ENCODE results near the gene ITGB8.

ITGB8 gene

DNA sequence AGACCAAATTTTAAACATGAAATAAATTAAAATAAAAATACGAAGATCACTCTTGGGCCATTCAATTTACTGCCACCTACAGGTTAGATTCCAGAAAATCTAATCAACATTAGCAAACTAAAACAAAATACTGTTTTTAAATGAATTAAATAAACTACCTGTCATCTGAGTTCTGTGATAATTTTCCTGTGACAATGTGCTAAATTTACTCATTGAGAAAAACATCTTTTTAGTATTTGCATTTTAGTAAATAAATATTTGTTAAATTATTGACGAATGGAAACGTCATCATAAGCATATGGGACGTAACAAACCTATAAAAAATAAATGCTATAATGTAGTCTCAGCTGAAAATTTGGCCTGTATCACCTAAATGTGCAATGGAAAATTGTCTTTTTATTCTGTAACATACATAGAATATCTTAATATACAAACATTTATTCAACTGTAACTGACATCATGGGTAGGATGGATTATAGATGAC is 72.1 kb downstream of the ITGB8 start:
- Histone ChIP-seq H3K9me3 (ENCODE audit: control insufficient read depth, low read length) (no peaks in the 10 kb centered on the region), H3K27ac (ENCODE audit: low read depth, low read length, severe bottlenecking) (no peak overlapping the region), H3K4me3 (ENCODE audit: extremely low read depth, insufficient read depth, low read length, poor library complexity, severe bottlenecking) (no peak overlapping the region), H3K36me3 (ENCODE audit: control insufficient read depth, insufficient read depth, low read length) (no peaks in the 10 kb centered on the region), H3K4me1 (ENCODE audit: control insufficient read depth, insufficient read depth, low read length, poor library complexity, severe bottlenecking) (peaks cover 4% of the 10 kb centered on the region)
- WGBS, 2 experiments (ENCODE audit: insufficient coverage in 2 of 2): no CpG with 5 or more reads among the region's 4 CpGs

DNA sequence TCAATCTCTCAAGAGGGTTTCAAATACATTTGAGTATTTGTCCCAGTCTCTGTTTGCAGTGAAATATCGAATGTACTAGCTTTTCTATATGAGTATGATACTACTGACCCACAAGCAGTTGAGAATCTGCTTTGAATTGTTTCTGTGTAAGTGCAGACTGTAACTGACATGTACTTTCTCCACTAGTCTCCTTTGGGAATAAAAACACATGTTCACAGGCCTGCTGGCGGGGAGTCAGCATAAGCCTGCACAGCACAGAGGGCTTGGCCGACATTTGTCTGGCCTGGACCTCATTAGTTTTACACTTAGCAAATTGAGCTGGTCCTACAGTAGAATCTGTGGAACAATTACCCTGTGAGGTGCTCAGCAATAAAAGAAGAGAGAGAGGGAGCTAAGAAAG is 72.6 kb downstream of the ITGB8 start:
- Histone ChIP-seq H3K27ac (ENCODE audit: low read depth, low read length, severe bottlenecking) (no peak overlapping the region), H3K36me3 (ENCODE audit: control insufficient read depth, insufficient read depth, low read length) (no peaks in the 10 kb centered on the region), H3K9me3 (ENCODE audit: control insufficient read depth, low read length) (no peaks in the 10 kb centered on the region), H3K4me3 (ENCODE audit: extremely low read depth, insufficient read depth, low read length, poor library complexity, severe bottlenecking) (no peak overlapping the region), H3K4me1 (ENCODE audit: control insufficient read depth, insufficient read depth, low read length, poor library complexity, severe bottlenecking) (peaks cover 8% of the 10 kb centered on the region)
- WGBS, 2 experiments (ENCODE audit: insufficient coverage in 2 of 2): 93 to 95% methylated on average over 2 of the region's 3 CpGs

DNA sequence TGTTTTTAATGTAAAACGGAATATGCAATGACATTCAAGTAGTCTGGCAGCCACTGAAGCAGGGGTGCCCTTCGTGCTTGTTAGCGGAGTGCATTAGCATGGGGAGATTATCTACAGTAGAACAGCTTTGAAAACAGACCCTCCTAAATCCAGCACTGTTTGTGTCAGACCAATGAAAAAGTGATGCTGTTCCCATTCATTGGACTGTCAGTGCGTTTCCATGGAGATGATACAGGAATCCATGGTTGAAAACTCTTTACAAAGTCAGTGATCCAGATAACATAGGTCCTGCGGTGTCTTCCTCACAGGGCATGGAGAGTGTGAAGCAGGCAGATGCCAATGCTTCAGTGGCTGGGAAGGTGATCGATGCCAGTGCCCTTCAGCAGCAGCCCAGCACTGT is 73.6 kb downstream of the ITGB8 start:
- H3K4me1 ChIP-seq (ENCODE audit: control insufficient read depth, insufficient read depth, low read length, poor library complexity, severe bottlenecking): peaks cover 11% of the 10 kb centered on the region
- WGBS, 2 experiments (ENCODE audit: insufficient coverage in 2 of 2): 88 to 91% methylated on average over 3 to 4 of the region's 6 CpGs
- H3K4me3 ChIP-seq (ENCODE audit: extremely low read depth, insufficient read depth, low read length, poor library complexity, severe bottlenecking): no peak overlapping the region
- H3K27ac ChIP-seq (ENCODE audit: low read depth, low read length, severe bottlenecking): no peak overlapping the region
- H3K9me3 ChIP-seq (ENCODE audit: control insufficient read depth, low read length): no peaks in the 10 kb centered on the region
- H3K36me3 ChIP-seq (ENCODE audit: control insufficient read depth, insufficient read depth, low read length): no peaks in the 10 kb centered on the region

DNA sequence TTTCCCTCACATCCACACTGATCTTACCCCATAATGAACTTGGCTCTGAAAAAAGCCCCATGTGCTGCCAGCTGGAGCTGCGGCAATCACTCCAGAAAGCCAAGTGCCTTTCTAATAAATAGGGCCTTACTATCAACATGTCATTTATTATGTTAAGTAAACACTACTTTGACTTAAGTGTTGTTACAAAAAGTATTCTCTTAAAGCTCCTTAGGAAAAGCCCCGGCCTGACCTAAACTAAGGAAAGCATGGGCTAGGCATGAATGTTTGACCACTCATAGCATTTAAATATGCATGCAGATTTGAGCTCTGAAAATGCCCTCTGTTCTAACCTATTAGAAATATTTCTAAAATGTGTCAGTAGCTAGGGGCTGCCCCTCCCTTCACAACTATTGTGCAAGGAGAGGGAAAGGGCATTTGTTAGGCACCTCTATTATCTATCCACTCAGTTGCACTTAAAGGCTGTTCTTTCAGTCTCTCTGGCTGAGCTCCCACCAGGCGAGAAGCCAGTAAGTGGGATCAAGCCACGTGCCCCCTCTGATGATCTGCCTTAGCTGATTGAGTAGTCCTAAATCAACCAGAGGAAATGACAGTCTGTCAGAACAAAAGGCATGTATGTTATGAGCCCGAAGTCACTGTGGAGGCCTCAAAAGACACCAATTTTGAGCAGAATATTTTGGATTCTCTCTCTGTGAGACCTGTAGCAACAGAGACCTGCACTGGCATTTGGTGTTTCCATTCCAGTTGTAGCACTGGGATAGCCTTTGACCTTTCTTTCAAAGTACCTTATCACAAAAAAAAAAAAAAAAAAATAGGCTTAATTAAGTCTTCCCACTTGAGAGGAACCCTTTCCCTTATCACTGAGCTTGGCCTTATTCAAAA is 77.1 kb downstream of the ITGB8 start:
- no peaks in the 10 kb centered on the region for H3K36me3 ChIP-seq (ENCODE audit: control insufficient read depth, insufficient read depth, low read length)
- no peak overlapping the region for H3K27ac ChIP-seq (ENCODE audit: low read depth, low read length, severe bottlenecking)
- no peak overlapping the region for H3K4me3 ChIP-seq (ENCODE audit: extremely low read depth, insufficient read depth, low read length, poor library complexity, severe bottlenecking)
- no peaks in the 10 kb centered on the region for H3K9me3 ChIP-seq (ENCODE audit: control insufficient read depth, low read length)
- H3K4me1 ChIP-seq (ENCODE audit: control insufficient read depth, insufficient read depth, low read length, poor library complexity, severe bottlenecking): peaks cover 11% of the 10 kb centered on the region
- 70 to 83% methylated on average over 3 to 4 of the region's 5 CpGs for WGBS, 2 experiments (ENCODE audit: insufficient coverage in 2 of 2)

DNA sequence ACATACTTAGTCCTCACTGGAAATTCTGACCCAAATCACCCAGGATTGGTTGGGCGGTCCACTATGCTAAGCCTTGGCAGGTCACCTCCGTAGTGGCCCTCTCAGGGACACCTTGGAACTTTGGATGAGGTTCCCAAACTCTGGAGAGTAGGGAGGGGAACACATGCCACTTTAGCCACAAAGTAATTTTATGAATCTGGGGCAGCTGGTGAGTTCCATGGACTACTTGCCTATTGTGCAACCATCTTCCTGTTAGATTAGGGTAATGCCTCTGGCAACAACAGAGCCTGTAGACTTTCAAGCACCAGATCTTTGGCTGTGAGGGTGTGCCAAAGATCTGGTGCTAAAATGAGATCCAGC is 77.7 kb downstream of the ITGB8 start:
- H3K9me3 ChIP-seq (ENCODE audit: control insufficient read depth, low read length): no peaks in the 10 kb centered on the region
- H3K27ac ChIP-seq (ENCODE audit: low read depth, low read length, severe bottlenecking): no peak overlapping the region
- no peak overlapping the region for H3K4me3 ChIP-seq (ENCODE audit: extremely low read depth, insufficient read depth, low read length, poor library complexity, severe bottlenecking)
- 80% methylated on average over 1 of the region's 2 CpGs; no CpG with 5 or more reads in 1 of the 2 experiments for WGBS, 2 experiments (ENCODE audit: insufficient coverage in 2 of 2)
- H3K4me1 ChIP-seq (ENCODE audit: control insufficient read depth, insufficient read depth, low read length, poor library complexity, severe bottlenecking): peaks cover 11% of the 10 kb centered on the region
- H3K36me3 ChIP-seq (ENCODE audit: control insufficient read depth, insufficient read depth, low read length): no peaks in the 10 kb centered on the region

DNA sequence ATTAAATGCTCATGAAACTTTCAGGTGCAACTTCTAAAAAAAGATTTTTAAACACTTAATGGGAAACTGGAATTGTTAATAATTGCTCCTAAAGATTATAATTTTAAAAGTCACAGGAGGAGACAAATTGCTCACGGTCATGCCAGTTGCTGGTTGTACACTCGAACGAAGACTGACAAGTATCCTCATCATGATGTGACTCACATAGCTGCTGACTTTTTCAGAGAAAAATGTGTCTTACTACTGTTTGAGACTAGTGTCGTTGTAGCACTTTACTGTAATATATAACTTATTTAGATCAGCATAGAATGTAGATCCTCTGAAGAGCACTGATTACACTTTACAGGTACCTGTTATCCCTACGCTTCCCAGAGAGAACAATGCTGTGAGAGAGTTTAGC is 79.3 kb downstream of the ITGB8 start:
- peaks cover 11% of the 10 kb centered on the region for H3K4me1 ChIP-seq (ENCODE audit: control insufficient read depth, insufficient read depth, low read length, poor library complexity, severe bottlenecking)
- WGBS, 2 experiments (ENCODE audit: insufficient coverage in 2 of 2): 94% methylated on average over 3 of the region's 5 CpGs; no CpG with 5 or more reads in 1 of the 2 experiments
- no peaks in the 10 kb centered on the region for H3K9me3 ChIP-seq (ENCODE audit: control insufficient read depth, low read length)
- no peak overlapping the region for H3K27ac ChIP-seq (ENCODE audit: low read depth, low read length, severe bottlenecking)
- H3K36me3 ChIP-seq (ENCODE audit: control insufficient read depth, insufficient read depth, low read length): no peaks in the 10 kb centered on the region
- no peak overlapping the region for H3K4me3 ChIP-seq (ENCODE audit: extremely low read depth, insufficient read depth, low read length, poor library complexity, severe bottlenecking)

DNA sequence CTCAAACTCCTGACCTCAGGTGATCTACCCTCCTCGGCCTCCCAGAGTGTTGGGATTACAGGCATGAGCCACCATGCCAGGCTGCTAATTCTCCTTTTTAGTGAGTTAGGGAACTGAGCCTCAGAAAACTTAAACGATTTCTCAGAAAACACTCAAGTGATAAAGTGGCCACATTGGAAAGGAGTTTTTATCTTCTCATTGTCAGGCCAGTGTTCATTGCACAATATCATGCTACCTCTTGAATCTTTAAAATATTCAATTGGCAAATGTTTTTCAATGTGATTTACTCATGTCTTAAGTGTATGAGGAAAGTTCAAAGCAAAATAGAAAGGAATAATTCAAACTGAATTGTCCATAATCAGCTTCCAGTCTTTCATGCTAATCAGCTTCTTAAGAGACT is 80.7 kb downstream of the ITGB8 start:
- WGBS, 2 experiments (ENCODE audit: insufficient coverage in 2 of 2): 75 to 100% methylated on average over 1 of the region's 2 CpGs

DNA sequence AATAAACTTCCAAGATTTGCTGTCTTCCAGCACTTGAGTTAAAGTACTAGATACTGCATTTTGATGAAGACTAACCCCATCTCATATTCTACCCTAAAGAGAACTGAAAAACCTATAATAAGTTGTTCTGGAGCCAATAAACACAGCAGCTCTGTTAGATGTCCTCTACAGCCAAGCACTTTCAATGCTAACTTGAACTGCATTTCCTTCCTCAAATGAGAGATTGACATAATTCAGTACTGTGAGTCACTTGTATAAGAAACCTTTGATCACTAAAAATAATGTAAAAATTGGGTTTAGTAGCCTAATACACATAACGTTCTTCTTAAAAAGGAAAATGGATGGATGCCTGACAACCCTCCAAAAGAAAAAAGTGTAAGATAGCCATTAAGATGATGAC is 81.3 kb downstream of the ITGB8 start:
- Histone ChIP-seq H3K9me3 (ENCODE audit: control insufficient read depth, low read length) (no peaks in the 10 kb centered on the region), H3K4me1 (ENCODE audit: control insufficient read depth, insufficient read depth, low read length, poor library complexity, severe bottlenecking) (peaks cover 11% of the 10 kb centered on the region), H3K4me3 (ENCODE audit: extremely low read depth, insufficient read depth, low read length, poor library complexity, severe bottlenecking) (no peak overlapping the region), H3K27ac (ENCODE audit: low read depth, low read length, severe bottlenecking) (no peak overlapping the region), H3K36me3 (ENCODE audit: control insufficient read depth, insufficient read depth, low read length) (no peaks in the 10 kb centered on the region)
- WGBS, 2 experiments (ENCODE audit: insufficient coverage in 2 of 2): no CpG with 5 or more reads among the region's 1 CpG

More for the DNA sequence above, 80.7 kb downstream of the ITGB8 start:
- Histone ChIP-seq H3K9me3 (ENCODE audit: control insufficient read depth, low read length) (no peaks in the 10 kb centered on the region), H3K4me3 (ENCODE audit: extremely low read depth, insufficient read depth, low read length, poor library complexity, severe bottlenecking) (no peak overlapping the region), H3K36me3 (ENCODE audit: control insufficient read depth, insufficient read depth, low read length) (no peaks in the 10 kb centered on the region), H3K27ac (ENCODE audit: low read depth, low read length, severe bottlenecking) (no peak overlapping the region), H3K4me1 (ENCODE audit: control insufficient read depth, insufficient read depth, low read length, poor library complexity, severe bottlenecking) (peaks cover 11% of the 10 kb centered on the region)

DNA sequence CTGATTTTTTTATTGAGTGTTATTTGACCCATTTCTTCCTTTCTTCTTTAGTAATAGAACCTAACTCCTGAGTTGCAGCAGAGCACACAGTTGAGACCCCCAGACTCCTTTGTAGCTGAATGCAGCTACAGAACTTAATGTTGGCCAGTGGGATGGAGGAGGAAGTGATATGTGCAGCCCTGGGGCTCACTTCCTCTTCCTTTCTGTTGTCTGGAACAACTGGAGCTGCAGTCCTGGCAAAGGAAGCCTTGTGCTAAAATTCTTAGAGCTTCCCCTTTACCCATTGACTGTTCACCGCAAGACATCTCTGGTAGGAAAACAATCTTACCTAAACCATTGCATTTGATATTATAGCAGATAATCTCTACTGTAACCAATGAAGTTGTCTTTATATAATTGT is 86.6 kb downstream of the ITGB8 start:
- Histone ChIP-seq H3K4me3 (ENCODE audit: extremely low read depth, insufficient read depth, low read length, poor library complexity, severe bottlenecking) (no peak overlapping the region), H3K4me1 (ENCODE audit: control insufficient read depth, insufficient read depth, low read length, poor library complexity, severe bottlenecking) (no peaks in the 10 kb centered on the region), H3K9me3 (ENCODE audit: control insufficient read depth, low read length) (no peaks in the 10 kb centered on the region), H3K27ac (ENCODE audit: low read depth, low read length, severe bottlenecking) (no peak overlapping the region), H3K36me3 (ENCODE audit: control insufficient read depth, insufficient read depth, low read length) (no peaks in the 10 kb centered on the region)
- WGBS, 2 experiments (ENCODE audit: insufficient coverage in 2 of 2): no CpG with 5 or more reads among the region's 1 CpG

DNA sequence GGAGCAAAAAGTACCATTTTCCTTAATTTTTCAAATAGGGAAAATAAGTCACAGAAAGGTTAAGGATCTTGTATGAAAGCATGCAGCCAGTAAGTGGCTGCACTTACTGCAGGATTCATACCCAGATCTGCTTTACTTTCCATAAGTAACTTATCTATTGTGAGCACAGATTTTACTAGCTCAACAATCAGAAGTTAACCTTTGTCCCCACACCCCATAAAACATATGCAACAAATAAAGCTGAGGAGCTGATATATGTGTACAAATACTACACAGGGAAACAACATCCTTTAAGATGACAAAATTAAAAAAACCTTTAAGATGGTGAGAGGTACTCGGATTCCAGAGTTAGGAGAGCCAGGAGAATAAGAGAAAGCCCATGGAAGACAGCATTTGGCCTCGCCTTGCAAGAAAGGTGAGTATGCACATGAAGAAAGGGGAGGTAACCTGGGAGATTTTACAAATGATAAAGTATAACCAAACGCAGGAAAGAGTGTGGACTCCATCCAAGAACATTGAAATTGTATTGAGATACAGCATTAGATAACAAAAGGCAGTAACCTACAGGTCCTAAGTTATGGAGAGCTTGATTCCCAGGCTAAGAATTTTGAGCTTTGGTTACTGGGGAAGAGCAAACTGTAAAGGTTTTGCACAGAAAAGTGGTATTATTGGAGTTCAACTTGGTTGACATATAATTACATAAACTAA is 87.1 kb downstream of the ITGB8 start:
- no peaks in the 10 kb centered on the region for H3K4me1 ChIP-seq (ENCODE audit: control insufficient read depth, insufficient read depth, low read length, poor library complexity, severe bottlenecking)
- H3K9me3 ChIP-seq (ENCODE audit: control insufficient read depth, low read length): no peaks in the 10 kb centered on the region
- no peaks in the 10 kb centered on the region for H3K36me3 ChIP-seq (ENCODE audit: control insufficient read depth, insufficient read depth, low read length)
- WGBS, 2 experiments (ENCODE audit: insufficient coverage in 2 of 2): 83 to 95% methylated on average over 1 to 2 of the region's 3 CpGs
- no peak overlapping the region for H3K4me3 ChIP-seq (ENCODE audit: extremely low read depth, insufficient read depth, low read length, poor library complexity, severe bottlenecking)
- H3K27ac ChIP-seq (ENCODE audit: low read depth, low read length, severe bottlenecking): no peak overlapping the region

DNA sequence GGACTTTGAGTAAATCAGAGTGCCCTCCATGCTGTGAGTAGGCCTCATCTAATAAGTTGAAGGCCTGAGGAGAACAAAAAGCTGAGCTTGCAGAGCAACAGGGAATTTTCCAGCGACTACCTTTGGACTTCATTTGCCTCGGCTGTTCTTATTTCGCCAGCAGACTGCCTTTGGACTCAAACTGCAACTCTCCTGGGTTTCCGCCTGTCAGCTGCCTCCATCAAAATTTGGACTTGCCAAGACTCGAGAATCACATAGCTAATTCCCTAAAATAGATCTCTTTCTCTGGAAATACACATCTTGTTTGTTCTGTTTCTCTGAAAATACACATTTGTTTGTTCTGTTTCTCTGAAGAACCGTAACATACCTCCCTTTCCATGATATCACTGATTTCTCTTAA is 93.8 kb downstream of the ITGB8 start:
- Histone ChIP-seq H3K4me1 (ENCODE audit: control insufficient read depth, insufficient read depth, low read length, poor library complexity, severe bottlenecking) (no peaks in the 10 kb centered on the region), H3K27ac (ENCODE audit: low read depth, low read length, severe bottlenecking) (no peak overlapping the region), H3K4me3 (ENCODE audit: extremely low read depth, insufficient read depth, low read length, poor library complexity, severe bottlenecking) (no peak overlapping the region), H3K9me3 (ENCODE audit: control insufficient read depth, low read length) (no peaks in the 10 kb centered on the region), H3K36me3 (ENCODE audit: control insufficient read depth, insufficient read depth, low read length) (no peaks in the 10 kb centered on the region)
- 87 to 92% methylated on average over 4 to 6 of the region's 6 CpGs for WGBS, 2 experiments (ENCODE audit: insufficient coverage in 2 of 2)

All from mesodermal cell (in vitro differentiated cells).